ENCODE results near the gene ZNF263. TPM values are rescaled to one million over a fixed set of nuclear protein-coding genes. Genes with fewer than 3 reads are reported as not detected.

Gene ZNF263
- total RNA-seq, 1 experiment from 2014 or later = 53.5 TPM

- H3K4me3 ChIP-seq (ENCODE audit: low read depth in 2 of 2, low read length in 2 of 2) = no peak overlapping the region
- DNase-seq (ENCODE audit: low read depth, low spot score) (no peak), ATAC-seq (no peak)
- no peaks in the 10 kb centered on the region for H3K4me1 ChIP-seq (ENCODE audit: control insufficient read depth, insufficient read depth, low read length)
- POLR2A ChIA-PET = no interaction called here
- H3K27ac ChIP-seq (ENCODE audit: low read length) = no peak overlapping the region
- H3K36me3 ChIP-seq (ENCODE audit: control insufficient read depth, insufficient read depth, low read length) = no peaks in the 10 kb centered on the region
- H3K27me3 ChIP-seq (ENCODE audit: control insufficient read depth, insufficient read depth, low read length) = no peaks in the 10 kb centered on the region
- no peaks in the 10 kb centered on the region for H3K9me3 ChIP-seq (ENCODE audit: control insufficient read depth, insufficient read depth, low read depth, low read length)
- in situ Hi-C loops (cut with HindIII; ENCODE audit: low pct_unique_long_range_greater_than_20kb, low sequenced_read_pairs) (no loop called here), intact Hi-C loops (cut with micrococcal nuclease; ENCODE audit: unreplicated experiment) (no loop called here)
- BruUV-seq (replicated peaks) = no TSS peak
- CTCF ChIA-PET = no interaction called here
- no peak for TF ChIP-seq CTCF (IDR thresholded peaks at IDR 0.05)
- no peak for TF ChIP-seq SIN3A (IDR thresholded peaks at IDR 0.05; ENCODE audit: borderline replicate concordance, insufficient read depth, low read depth, low read length)
- TF ChIP-seq REST (IDR thresholded peaks at IDR 0.05; ENCODE audit: insufficient read depth in 1 of 2, low read depth in 2 of 2, low read length in 1 of 2) = no peak
These were observed 26.3 kb upstream of the ZNF263 start for GRCh38 chr16:3256866-3257465.

GRCh38 chr16:3259836-3260235 is 23.5 kb upstream of the ZNF263 start:
- in situ Hi-C loops (cut with HindIII; ENCODE audit: low pct_unique_long_range_greater_than_20kb, low sequenced_read_pairs) = no loop called here
- H3K27me3 ChIP-seq (ENCODE audit: control insufficient read depth, insufficient read depth, low read length) = no peaks in the 10 kb centered on the region
- TF ChIP-seq POLR2AphosphoS5 (IDR thresholded peaks at IDR 0.05; ENCODE audit: low read depth, low read length) (no peak), CTCF (IDR thresholded peaks at IDR 0.05) (no peak)
- no peak overlapping the region for H3K4me3 ChIP-seq (ENCODE audit: low read depth in 2 of 2, low read length in 2 of 2)
- ChIA-PET CTCF (interaction anchor here (0.6 kb wide), 1 partner anchor 55 kb away, joined by 4 read pairs; no protein-coding TSS in a partner anchor), POLR2A (interaction anchor here (0.6 kb wide), 1 partner anchor 101 kb away, joined by 8 read pairs; no protein-coding TSS in a partner anchor)
- H3K27ac ChIP-seq (ENCODE audit: low read length) = no peak overlapping the region
- no peaks in the 10 kb centered on the region for H3K36me3 ChIP-seq (ENCODE audit: control insufficient read depth, insufficient read depth, low read length)
- H3K9me3 ChIP-seq (ENCODE audit: control insufficient read depth, insufficient read depth, low read depth, low read length) = no peaks in the 10 kb centered on the region
- peaks cover 6% of the 10 kb centered on the region; the same call in 1 of the 2 replicates for H3K4me1 ChIP-seq (ENCODE audit: control insufficient read depth, insufficient read depth, low read length)
- intact Hi-C loops (cut with micrococcal nuclease; ENCODE audit: unreplicated experiment) = no loop called here
- no peak for ATAC-seq
- DNase-seq (ENCODE audit: low read depth, low spot score) = no peak
- no TSS peak for BruUV-seq (replicated peaks)
